Lower leg skin (tissue), 4 donors: Measurements from ENCODE around the gene ADPRM. TPM values are rescaled to one million over a fixed set of nuclear protein-coding genes. Genes with fewer than 3 reads are reported as not detected.
A peak's percentile ranks its signal among the peaks of the same experiment; 100 is the strongest.

ENCODE experiments used
- DNase-seq, 2 donors: peaks; one replicate each; pipeline ENCODE4 v3.0.0-alpha.2; 2019; ENCODE audit warnings: low spot score in 2 of 2
- H3K4me3 ChIP-seq: fragments of 200-600 bp; sonication (generic); 2 replicates; pipeline ENCODE4 v1.5.1; 2017; ENCODE audit warnings: mild to moderate bottlenecking, low read depth; ENCODE audit not compliant: poor library complexity, severe bottlenecking
- POLR2A ChIP-seq, 2 donors: fragments of 450-650 bp; IDR thresholded peaks; one replicate each; pipeline ENCODE4 v1.6.1; 2016 to 2017; ENCODE audit warnings: antibody characterized with exemption in 2 of 2, mild to moderate bottlenecking in 1 of 2, moderate library complexity in 1 of 2
- WGBS, 2 donors: methylation state at CpG; one replicate each; pipeline ENCODE4 v1.1.5; 2018; 5-methylcytosine and 5-hydroxymethylcytosine counted together
- intact Hi-C: fragments of 100-400 bp; cut with DNase I; formaldehyde crosslinking; loops from one replicate; pipeline ENCODE4 v1.15.0; 2023; ENCODE audit warnings: low total_unique reads
- total RNA-seq, 4 donors: library from RNA; depleted of rRNA; stranded (reverse); fragments of >200 nt; gene quantifications; one replicate each; pipeline ENCODE4 v1.1.0, GENCODE V29; 2016
- TF ChIP-seq, protein P1 (sequence below), 3 donors: fragments of 450-650 bp; IDR thresholded peaks; one replicate each; pipeline ENCODE4 v1.5.1; 2016; ENCODE audit warnings: antibody characterized with exemption in 3 of 3, mild to moderate bottlenecking in 3 of 3, moderate library complexity in 2 of 3

ADPRM gene
- total RNA-seq, 4 donors from 2014 or later, result 9.5 to 23.4 (median 16.6) TPM

DNA sequence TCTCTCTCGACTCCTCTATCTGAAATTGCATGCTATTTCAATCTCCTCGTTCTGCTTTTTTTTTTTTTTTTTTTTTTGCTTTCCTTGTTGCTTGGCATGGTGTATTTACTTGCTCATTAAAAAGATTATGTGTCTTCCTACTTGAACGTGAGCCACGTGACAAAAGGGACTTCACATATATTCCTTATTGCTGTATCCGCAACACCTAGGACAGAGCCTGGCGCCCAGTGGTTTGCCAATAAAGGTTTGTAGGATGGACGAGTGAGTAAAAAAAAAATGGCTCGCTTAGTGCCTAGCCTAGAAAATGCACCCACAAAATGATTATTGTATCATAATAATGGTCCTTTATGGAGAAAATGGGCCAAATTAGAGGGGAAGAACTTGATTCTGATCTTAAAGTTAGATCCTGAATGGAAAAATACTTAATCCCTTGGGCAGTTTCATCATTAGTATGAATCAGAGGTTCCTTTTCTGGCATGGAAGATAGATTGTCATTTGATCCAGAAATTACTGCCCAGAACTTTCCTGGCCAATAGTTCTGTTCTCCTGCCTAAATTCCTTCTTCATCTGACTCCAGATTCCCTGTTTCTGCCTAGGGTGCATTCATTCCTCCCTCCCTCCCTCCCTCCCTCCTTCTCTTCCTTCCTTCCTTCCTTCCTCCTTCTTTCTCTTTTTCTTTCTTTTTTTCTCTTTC is 46.1 kb downstream of the ADPRM start:
- 29 to 34% methylated on average over 8 of the region's 8 CpGs for WGBS, 2 donors
- no peak for TF ChIP-seq POLR2A (IDR thresholded peaks at IDR 0.05)
- TF ChIP-seq, protein P1, sequence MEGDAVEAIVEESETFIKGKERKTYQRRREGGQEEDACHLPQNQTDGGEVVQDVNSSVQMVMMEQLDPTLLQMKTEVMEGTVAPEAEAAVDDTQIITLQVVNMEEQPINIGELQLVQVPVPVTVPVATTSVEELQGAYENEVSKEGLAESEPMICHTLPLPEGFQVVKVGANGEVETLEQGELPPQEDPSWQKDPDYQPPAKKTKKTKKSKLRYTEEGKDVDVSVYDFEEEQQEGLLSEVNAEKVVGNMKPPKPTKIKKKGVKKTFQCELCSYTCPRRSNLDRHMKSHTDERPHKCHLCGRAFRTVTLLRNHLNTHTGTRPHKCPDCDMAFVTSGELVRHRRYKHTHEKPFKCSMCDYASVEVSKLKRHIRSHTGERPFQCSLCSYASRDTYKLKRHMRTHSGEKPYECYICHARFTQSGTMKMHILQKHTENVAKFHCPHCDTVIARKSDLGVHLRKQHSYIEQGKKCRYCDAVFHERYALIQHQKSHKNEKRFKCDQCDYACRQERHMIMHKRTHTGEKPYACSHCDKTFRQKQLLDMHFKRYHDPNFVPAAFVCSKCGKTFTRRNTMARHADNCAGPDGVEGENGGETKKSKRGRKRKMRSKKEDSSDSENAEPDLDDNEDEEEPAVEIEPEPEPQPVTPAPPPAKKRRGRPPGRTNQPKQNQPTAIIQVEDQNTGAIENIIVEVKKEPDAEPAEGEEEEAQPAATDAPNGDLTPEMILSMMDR (IDR thresholded peaks at IDR 0.05), result no peak
- peak in 1 of 2 donors; percentile 86 for DNase-seq
- H3K4me3 ChIP-seq, result no peak overlapping the region
- intact Hi-C loops, result no loop called here

- TF ChIP-seq, protein P1 (IDR thresholded peaks at IDR 0.05), result no peak
- TF ChIP-seq POLR2A (IDR thresholded peaks at IDR 0.05), result no peak
- WGBS, 2 donors, result 65 to 66% methylated on average over 7 of the region's 7 CpGs
- intact Hi-C loops, result no loop called here
- DNase-seq, result no peak
- no peak overlapping the region for H3K4me3 ChIP-seq
Measured at GRCh38 chr17:10744501-10745000, 47.2 kb downstream of the ADPRM start.

DNA sequence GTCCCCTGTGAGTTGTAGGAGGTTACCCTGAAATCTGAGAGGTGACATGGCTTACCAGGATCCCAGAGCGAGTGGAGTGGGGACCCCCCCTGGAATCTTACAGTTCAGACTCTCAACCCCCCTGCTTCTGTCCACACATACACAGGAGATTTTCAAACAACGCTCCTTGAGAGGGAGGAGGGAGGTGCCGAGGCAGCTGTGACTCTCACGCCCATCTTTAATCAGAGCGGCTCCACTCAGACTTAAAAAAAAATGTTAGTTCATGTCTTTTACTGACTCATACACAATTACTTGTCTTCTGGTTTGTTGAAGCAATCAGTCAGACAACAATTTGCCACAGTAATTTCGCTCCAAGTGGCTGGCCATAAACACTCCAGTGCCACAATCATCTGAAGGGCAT is 47.8 kb downstream of the ADPRM start:
- WGBS, 2 donors, result 18 to 31% methylated on average over 6 of the region's 6 CpGs
- peak in 1 of 2 donors; percentile 88 for DNase-seq
- TF ChIP-seq, protein P1 (IDR thresholded peaks at IDR 0.05), result no peak
- TF ChIP-seq POLR2A (IDR thresholded peaks at IDR 0.05), result no peak

GRCh38 chr17:10748531-10749181 is 51.3 kb downstream of the ADPRM start:
- WGBS, 2 donors, result 35 to 45% methylated on average over 9 of the region's 9 CpGs
- H3K4me3 ChIP-seq, result no peak overlapping the region
- no peak for DNase-seq
- intact Hi-C loops, result no loop called here
- TF ChIP-seq, protein P1 (IDR thresholded peaks at IDR 0.05), result no peak
- no peak for TF ChIP-seq POLR2A (IDR thresholded peaks at IDR 0.05)

More for the DNA sequence above, 47.8 kb downstream of the ADPRM start:
- intact Hi-C loops, result no loop called here
- no peak overlapping the region for H3K4me3 ChIP-seq

DNA sequence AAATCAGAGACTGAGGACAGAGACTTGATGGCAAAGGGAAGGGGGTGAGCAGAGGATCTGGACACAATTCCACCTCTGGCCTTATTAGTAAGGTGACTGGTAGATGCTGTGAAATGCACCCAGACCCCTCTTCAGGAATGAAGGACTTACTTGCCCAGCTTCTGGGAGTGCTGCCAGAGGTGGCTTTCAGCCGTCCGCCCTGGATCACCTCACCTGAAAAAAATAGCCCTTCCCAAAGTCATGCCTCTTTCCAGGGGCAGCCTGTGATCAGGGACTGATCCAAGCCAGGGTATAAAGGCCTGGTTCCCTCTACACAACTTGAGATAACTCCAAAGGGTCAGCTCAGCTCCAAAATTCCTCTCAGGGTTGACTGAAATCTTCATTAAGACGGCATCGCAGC is 52.8 kb downstream of the ADPRM start:
- TF ChIP-seq POLR2A (IDR thresholded peaks at IDR 0.05), result no peak
- TF ChIP-seq, protein P1 (IDR thresholded peaks at IDR 0.05), result no peak
- intact Hi-C loops, result no loop called here
- H3K4me3 ChIP-seq, result no peak overlapping the region
- 89 to 99% methylated on average over 4 of the region's 4 CpGs for whole genome bisulfite sequencing, 2 donors
- DNase-seq, result no peak
